Neural progenitor cell (in vitro differentiated cells): ENCODE data around the gene STK33. TPM values are rescaled to one million over a fixed set of nuclear protein-coding genes. Genes with fewer than 3 reads are reported as not detected.

Source experiments
- DNase-seq: peaks from one replicate; pipeline ENCODE4 v3.0.0-alpha.2; 2016; ENCODE audit warnings: low spot score
- H2AFZ ChIP-seq: fragments of 200-600 bp; sonication (generic); replicated peaks from 2 replicates; pipeline ENCODE4 v1.6.1; 2016; ENCODE audit warnings: antibody characterized with exemption
- H3F3A ChIP-seq: fragments of 200-600 bp; sonication (generic); 2 replicates; pipeline ENCODE4 v1.6.1; 2016; ENCODE audit warnings: antibody characterized with exemption, low read depth
- H3K27ac ChIP-seq: fragments of 200-600 bp; sonication (generic); 2 replicates; pipeline ENCODE4 v1.5.1; 2016; ENCODE audit warnings: mild to moderate bottlenecking
- H3K27me3 ChIP-seq: fragments of 200-600 bp; sonication (generic); 2 replicates; pipeline ENCODE4 v1.6.1; 2016; ENCODE audit warnings: mild to moderate bottlenecking, moderate library complexity
- H3K36me3 ChIP-seq: fragments of 200-600 bp; sonication (generic); 2 replicates; pipeline ENCODE4 v1.5.1; 2016
- H3K4me1 ChIP-seq: fragments of 200-600 bp; sonication (generic); 2 replicates; pipeline ENCODE4 v1.6.1; 2016; ENCODE audit warnings: mixed run types
- H3K4me2 ChIP-seq: fragments of 200-600 bp; sonication (generic); 2 replicates; pipeline ENCODE4 v1.6.1; 2016
- H3K4me3 ChIP-seq: fragments of 200-600 bp; sonication (generic); 2 replicates; pipeline ENCODE4 v1.5.1; 2016
- H3K79me2 ChIP-seq: fragments of 200-600 bp; sonication (generic); 2 replicates; pipeline ENCODE4 v1.6.1; 2016; ENCODE audit warnings: low read depth
- H3K9ac ChIP-seq: fragments of 200-600 bp; sonication (generic); 2 replicates; pipeline ENCODE4 v1.6.1; 2016
- H3K9me3 ChIP-seq: fragments of 200-600 bp; sonication (generic); 2 replicates; pipeline ENCODE4 v1.5.1; 2016; ENCODE audit warnings: low read depth
- H4K20me1 ChIP-seq: fragments of 200-600 bp; sonication (generic); 2 replicates; pipeline ENCODE4 v1.6.1; 2016; ENCODE audit warnings: low read depth
- H3K27ac Mint-ChIP-seq: 3 replicates; pipeline ENCODE4 v1.8.0; 2021; ENCODE audit warnings: mixed read lengths
- H3K27me3 Mint-ChIP-seq: 2 replicates; pipeline ENCODE4 v1.8.0; 2022; ENCODE audit warnings: low read depth, mild to moderate bottlenecking, inconsistent platforms, moderate library complexity, mixed read lengths; ENCODE audit not compliant: insufficient read depth
- H3K36me3 Mint-ChIP-seq: 3 replicates; pipeline ENCODE4 v1.8.0; 2021; ENCODE audit warnings: mixed read lengths
- H3K4me1 Mint-ChIP-seq: 3 replicates; pipeline ENCODE4 v1.8.0; 2021; ENCODE audit warnings: mixed read lengths
- H3K4me3 Mint-ChIP-seq: 3 replicates; pipeline ENCODE4 v1.8.0; 2021; ENCODE audit warnings: mild to moderate bottlenecking, moderate library complexity, mixed read lengths
- H3K9me3 Mint-ChIP-seq: 3 replicates; pipeline ENCODE4 v1.8.0; 2020; ENCODE audit warnings: mixed read lengths
- CTCF ChIP-seq: fragments of 200-600 bp; sonication (generic); IDR thresholded peaks from 2 replicates; pipeline ENCODE4 v1.5.1; 2017; ENCODE audit warnings: antibody characterized with exemption, mild to moderate bottlenecking
- EZH2 ChIP-seq: fragments of 200-600 bp; sonication (generic); IDR thresholded peaks from 2 replicates; pipeline ENCODE4 v1.6.1; 2017; ENCODE audit warnings: antibody characterized with exemption, mild to moderate bottlenecking, moderate library complexity
- EZH2phosphoT487 ChIP-seq: fragments of 200-600 bp; sonication (generic); IDR thresholded peaks from 2 replicates; pipeline ENCODE4 v1.6.1; 2017; ENCODE audit warnings: antibody characterized with exemption
- total RNA-seq: library from RNA; depleted of rRNA; stranded (reverse); fragments of >200 nt; gene quantifications from 2 replicates; pipeline ENCODE4 v1.2.3, GENCODE V29; 2015; ENCODE audit warnings: low replicate concordance

STK33 gene
- total RNA-seq, 1 donor from 2014 or later, result 56.5 TPM

- Histone ChIP-seq H3K9me3 (no peaks in the 10 kb centered on the region), H3K4me2 (no peak overlapping the region), H2AFZ (no peak overlapping the region), H3K36me3 (no peaks in the 10 kb centered on the region), H3K27ac (no peak overlapping the region), H3K9ac (no peak overlapping the region), H3K79me2 (no peaks in the 10 kb centered on the region), H3K4me1 (peaks cover 4% of the 10 kb centered on the region), H3F3A (no peaks in the 10 kb centered on the region), H4K20me1 (no peaks in the 10 kb centered on the region), H3K4me3 (no peak overlapping the region), H3K27me3 (no peaks in the 10 kb centered on the region)
- Mint-ChIP-seq H3K36me3 (no peaks in the 10 kb centered on the region), H3K27ac (no peak overlapping the region), H3K4me3 (no peak overlapping the region), H3K27me3 (no peaks in the 10 kb centered on the region), H3K9me3 (no peaks in the 10 kb centered on the region), H3K4me1 (peaks cover 24% of the 10 kb centered on the region)
- DNase-seq, result no peak
- TF ChIP-seq EZH2 (no peak), EZH2phosphoT487 (no peak), CTCF (no peak)
Measured at GRCh38 chr11:8614497-8614896, 20.5 kb upstream of the STK33 start.

- no peaks in the 10 kb centered on the region for H3K9me3 Mint-ChIP-seq
- Histone ChIP-seq H3F3A (no peaks in the 10 kb centered on the region), H3K9ac (no peak overlapping the region), H3K27me3 (no peaks in the 10 kb centered on the region), H3K79me2 (no peaks in the 10 kb centered on the region), H3K4me3 (no peak overlapping the region), H3K9me3 (no peaks in the 10 kb centered on the region), H3K4me1 (peaks cover 4% of the 10 kb centered on the region), H2AFZ (no peak overlapping the region), H3K36me3 (no peaks in the 10 kb centered on the region), H3K27ac (no peak overlapping the region), H3K4me2 (no peak overlapping the region), H4K20me1 (no peaks in the 10 kb centered on the region)
- peak overlapping the region; percentile 31 for H3K27ac Mint-ChIP-seq
- DNase-seq, result no peak
- no peaks in the 10 kb centered on the region for H3K36me3 Mint-ChIP-seq
- H3K4me3 Mint-ChIP-seq, result no peak overlapping the region
- TF ChIP-seq CTCF, result no peak
- peaks cover 24% of the 10 kb centered on the region for H3K4me1 Mint-ChIP-seq
- peaks cover 2% of the 10 kb centered on the region for H3K27me3 Mint-ChIP-seq
Measured at GRCh38 chr11:8613036-8613435, 19.0 kb upstream of the STK33 start.

- no peak overlapping the region for H3K27ac ChIP-seq
- H3K79me2 ChIP-seq, result no peaks in the 10 kb centered on the region
- Mint-ChIP-seq H3K4me3 (no peak overlapping the region), H3K27ac (no peak overlapping the region), H3K27me3 (peaks cover 2% of the 10 kb centered on the region), H3K9me3 (no peaks in the 10 kb centered on the region), H3K4me1 (peaks cover 24% of the 10 kb centered on the region), H3K36me3 (no peaks in the 10 kb centered on the region)
- H4K20me1 ChIP-seq, result no peaks in the 10 kb centered on the region
- H2AFZ ChIP-seq, result no peak overlapping the region
- H3K4me1 ChIP-seq, result peaks cover 4% of the 10 kb centered on the region
- no peak overlapping the region for H3K4me2 ChIP-seq
- H3K9me3 ChIP-seq, result no peaks in the 10 kb centered on the region
- no peaks in the 10 kb centered on the region for H3F3A ChIP-seq
- H3K27me3 ChIP-seq, result no peaks in the 10 kb centered on the region
- no peak for DNase-seq
- no peak for TF ChIP-seq EZH2phosphoT487
- no peak overlapping the region for H3K4me3 ChIP-seq
- H3K36me3 ChIP-seq, result no peaks in the 10 kb centered on the region
- H3K9ac ChIP-seq, result no peak overlapping the region
Measured at GRCh38 chr11:8612522-8612921, 18.5 kb upstream of the STK33 start.

- Histone ChIP-seq H2AFZ (no peak overlapping the region), H3K79me2 (no peaks in the 10 kb centered on the region), H4K20me1 (no peaks in the 10 kb centered on the region), H3K36me3 (no peaks in the 10 kb centered on the region), H3K27ac (no peak overlapping the region), H3K9me3 (no peaks in the 10 kb centered on the region), H3K4me3 (no peak overlapping the region), H3K4me1 (peaks cover 4% of the 10 kb centered on the region), H3K27me3 (no peaks in the 10 kb centered on the region), H3K4me2 (no peak overlapping the region), H3F3A (no peaks in the 10 kb centered on the region), H3K9ac (no peak overlapping the region)
- Mint-ChIP-seq H3K27me3 (peaks cover 4% of the 10 kb centered on the region), H3K27ac (peak overlapping the region; percentile 28), H3K4me3 (no peak overlapping the region), H3K9me3 (no peaks in the 10 kb centered on the region), H3K36me3 (no peaks in the 10 kb centered on the region), H3K4me1 (peaks cover 24% of the 10 kb centered on the region)
- no peak for DNase-seq
- TF ChIP-seq EZH2 (no peak), EZH2phosphoT487 (no peak), CTCF (no peak)
Measured at GRCh38 chr11:8610532-8611116, 16.6 kb upstream of the STK33 start.
